HepG2 (cell line): ENCODE data around the gene DSCAM. TPM values are rescaled to one million over a fixed set of nuclear protein-coding genes. Genes with fewer than 3 reads are reported as not detected.

ENCODE experiments used
- ATAC-seq: fragments of 200-7000 bp; cut with Tn5 transposase; 3 replicates; pipeline ENCODE4 v1.9.1; 2020; ENCODE audit warnings: mild to moderate bottlenecking, moderate library complexity
- BruUV-seq: library from RNA; stranded (reverse); fragments of 400-500 nt; replicated peaks from 2 replicates; lab custom pipeline; 2021; lab: Mats Ljungman, UMichigan
- CTCF ChIA-PET: fragments of 300-600 bp; formaldehyde crosslinking; extraction: SDS; loops from one replicate; lab custom pipeline; 2021; ENCODE audit warnings: low total read pairs, inconsistent platforms, low intra/inter-chr PET ratio; lab: Yijun Ruan, JAX
- POLR2A ChIA-PET: fragments of 350-600 bp; sonication (Branson Sonifier 250); formaldehyde crosslinking; loops from one replicate; lab custom pipeline; 2020; ENCODE audit warnings: antibody characterized with exemption, inconsistent platforms; lab: Yijun Ruan, JAX
- DNase-seq: peaks from one replicate; pipeline ENCODE4 v3.0.0-alpha.2; 2015; ENCODE audit warnings: low spot score
- FAIRE-seq: peaks from 3 replicates; lab custom pipeline; 2011; peaks lifted over from hg19 to GRCh38; lab: Jason Lieb, UNC
- H2AFZ ChIP-seq: one replicate; pipeline ENCODE4 v1.6.1; 2011; ENCODE audit warnings: low read length, inconsistent platforms
- H3K27ac ChIP-seq: fragments of 300-600 bp; 3 replicates; pipeline ENCODE4 v1.8.0; 2011; ENCODE audit warnings: mixed run types, mild to moderate bottlenecking, mixed read lengths, low read length, inconsistent platforms; ENCODE audit not compliant: insufficient read depth; ENCODE audit errors: extremely low read length
- H3K27me3 ChIP-seq, 2 experiments: fragments of 200-600 bp in 1 of 2; 2 replicates in 1 of 2; 3 replicates in 1 of 2; pipeline versions ENCODE4 v1.6.0 to v1.8.0; 2011; ENCODE audit warnings: low read length in 2 of 2, mild to moderate bottlenecking in 2 of 2, moderate library complexity in 2 of 2, inconsistent platforms in 1 of 2; ENCODE audit not compliant: insufficient read depth in 2 of 2, control insufficient read depth in 1 of 2
- H3K36me3 ChIP-seq, 2 experiments: fragments of 200-600 bp in 1 of 2; replicated peaks in 1 of 2; 2 replicates in 1 of 2; 3 replicates in 1 of 2; pipeline versions ENCODE4 v1.5.1 to v1.8.0; 2011; ENCODE audit warnings: low read length in 2 of 2, inconsistent platforms in 1 of 2; ENCODE audit not compliant: insufficient read depth in 2 of 2, control insufficient read depth in 1 of 2
- H3K4me1 ChIP-seq: 2 replicates; pipeline ENCODE4 v1.5.1; 2012; ENCODE audit warnings: low read length, inconsistent platforms; ENCODE audit not compliant: insufficient read depth
- H3K4me2 ChIP-seq: 2 replicates; pipeline ENCODE4 v1.6.0; 2011; ENCODE audit warnings: low read depth, low read length, inconsistent platforms
- H3K4me3 ChIP-seq, 3 experiments: fragments of 200-600 bp in 1 of 3; sonication (generic), shearing (Covaris generic) in 1 of 3; replicated peaks in 1 of 3; 2 replicates each; pipeline ENCODE4 v1.5.1; 2011 to 2016; ENCODE audit warnings: low read length in 3 of 3, inconsistent platforms in 2 of 3, low read depth in 2 of 3, mild to moderate bottlenecking in 2 of 3, control low read depth in 1 of 3, mixed read lengths in 1 of 3; ENCODE audit not compliant: insufficient read depth in 1 of 3
- H3K79me2 ChIP-seq: one replicate; pipeline ENCODE4 v1.6.1; 2011; ENCODE audit warnings: low read length, inconsistent platforms; ENCODE audit not compliant: insufficient read depth
- H3K9ac ChIP-seq: 2 replicates; pipeline ENCODE4 v1.6.0; 2011; ENCODE audit warnings: mild to moderate bottlenecking, low read depth, low read length, inconsistent platforms; ENCODE audit not compliant: insufficient read depth
- H3K9me3 ChIP-seq: 2 replicates; pipeline ENCODE4 v1.5.1; 2012; ENCODE audit warnings: mild to moderate bottlenecking, low read length
- H4K20me1 ChIP-seq: 2 replicates; pipeline ENCODE4 v1.6.0; 2011; ENCODE audit warnings: inconsistent platforms, mild to moderate bottlenecking, low read length, moderate library complexity; ENCODE audit not compliant: insufficient read depth
- ATM ChIP-seq: fragments of 450-650 bp; IDR thresholded peaks from 2 replicates; pipeline ENCODE4 v1.7.1; 2017; ENCODE audit warnings: mild to moderate bottlenecking, borderline replicate concordance
- E2F2 ChIP-seq: sonication (generic); formaldehyde crosslinking; IDR thresholded peaks from 2 replicates; pipeline ENCODE4 v1.4.0; 2020; ENCODE audit warnings: missing genetic modification reagents, borderline replicate concordance
- E2F5 ChIP-seq: sonication (generic); formaldehyde crosslinking; conservative IDR thresholded peaks from 2 replicates; pipeline ENCODE4 v1.4.0; 2020; ENCODE audit warnings: missing genetic modification reagents
- NR2F2 ChIP-seq: IDR thresholded peaks from 2 replicates; pipeline ENCODE4 v1.6.1; 2012; ENCODE audit warnings: low read depth, inconsistent platforms, borderline replicate concordance
- PREB ChIP-seq: sonication (generic); formaldehyde crosslinking; IDR thresholded peaks from 2 replicates; pipeline ENCODE4 v1.4.0; 2020; ENCODE audit warnings: missing genetic modification reagents
- SIN3B ChIP-seq: fragments of 150-350 bp; IDR thresholded peaks from 2 replicates; pipeline ENCODE4 v1.6.1; 2014; ENCODE audit warnings: low read length
- SNAPC4 ChIP-seq: sonication (generic); formaldehyde crosslinking; IDR thresholded peaks from 2 replicates; pipeline ENCODE4 v1.4.0; 2020; ENCODE audit warnings: mild to moderate bottlenecking, missing genetic modification reagents
- YY1 ChIP-seq: IDR thresholded peaks from 2 replicates; pipeline ENCODE4 v1.6.1; 2011; ENCODE audit warnings: low read length, low read depth, moderate library complexity, mild to moderate bottlenecking; ENCODE audit not compliant: insufficient read depth, insufficient replicate concordance
- ZBTB2 ChIP-seq: sonication (generic); formaldehyde crosslinking; IDR thresholded peaks from 2 replicates; pipeline ENCODE4 v1.8.0; 2022; ENCODE audit warnings: low read depth, missing genetic modification reagents
- ZC3H4 ChIP-seq: sonication (generic); formaldehyde crosslinking; IDR thresholded peaks from 2 replicates; pipeline ENCODE4 v1.4.0; 2020; ENCODE audit warnings: missing genetic modification reagents, borderline replicate concordance
- ZFY ChIP-seq: sonication (generic); formaldehyde crosslinking; IDR thresholded peaks from 2 replicates; pipeline ENCODE4 v1.4.0; 2020; ENCODE audit warnings: missing genetic modification reagents
- ZNF563 ChIP-seq: sonication (generic); formaldehyde crosslinking; IDR thresholded peaks from 2 replicates; pipeline ENCODE4 v1.8.0; 2022; ENCODE audit warnings: mild to moderate bottlenecking, moderate library complexity, missing genetic modification reagents
- ZNF775 ChIP-seq: sonication (generic); formaldehyde crosslinking; IDR thresholded peaks from 2 replicates; pipeline ENCODE4 v1.4.0; 2020; ENCODE audit warnings: missing genetic modification reagents, mild to moderate bottlenecking, moderate library complexity, borderline replicate concordance
- WGBS: methylation state at CpG from one replicate; pipeline ENCODE4 v1.1.6; 2017; ENCODE audit warnings: low lambda C conversion rate; 5-methylcytosine and 5-hydroxymethylcytosine counted together
- in situ Hi-C: cut with HindIII; loops from 2 replicates; pipeline ENCODE4 v1.10.0; 2017; ENCODE audit warnings: low pct_unique_long_range_greater_than_20kb; ENCODE audit not compliant: extremely low pct_ligation_motif_present
- intact Hi-C: fragments of 100-400 bp; cut with micrococcal nuclease; formaldehyde crosslinking; loops from one replicate; pipeline ENCODE4 v1.10.0; 2022; ENCODE audit not compliant: unreplicated experiment
- polyA plus RNA-seq, 8 experiments: library from polyadenylated mRNA; depleted of rRNA in 3 of 8; stranded (reverse) in 7 of 8; unstranded in 1 of 8; fragments of >200 nt; fragmentation: Illumina TruSeq in 4 of 8; extraction: Trizol in 4 of 8; gene quantifications; 2 replicates each; pipeline versions ENCODE4 v1.2.1 to v1.2.3, GENCODE V29; 2011 to 2016; ENCODE audit warnings: low read depth in 4 of 8, missing spikeins in 1 of 8, mixed read lengths in 1 of 8; ENCODE audit not compliant: insufficient read depth in 1 of 8
- total RNA-seq, 5 experiments: library from RNA; depleted of rRNA; stranded (reverse); fragments of >200 nt; fragmentation: Illumina TruSeq; extraction: Trizol; gene quantifications; 2 replicates each; pipeline ENCODE4 v1.2.3, GENCODE V29; 2016; ENCODE audit warnings: low read depth in 1 of 5

Gene DSCAM
- total and polyA plus RNA-seq, 2 of the 13 experiments (the other 11 are each of a cell fraction or from before 2014, with no cell fraction given) = not detected

- Histone ChIP-seq H3K4me3 (no peak overlapping the region), H3K4me1 (no peaks in the 10 kb centered on the region), H2AFZ (no peak overlapping the region), H3K9ac (no peak overlapping the region), H3K27ac (no peak overlapping the region), H3K36me3 (no peaks in the 10 kb centered on the region), H3K79me2 (no peaks in the 10 kb centered on the region), H3K4me2 (no peak overlapping the region), H3K27me3 (no peaks in the 10 kb centered on the region), H4K20me1 (no peaks in the 10 kb centered on the region), H3K9me3 (peaks cover 94% of the 10 kb centered on the region)
- no peak for DNase-seq
- no TSS peak for BruUV-seq
- intact Hi-C loops (no loop called here), in situ Hi-C loops (no loop called here)
- FAIRE-seq = no peak
- TF ChIP-seq YY1 (no peak), E2F2 (CRISPR knock-in tag) (no peak), ATM (no peak), SIN3B (no peak), ZC3H4 (CRISPR knock-in tag) (no peak), PREB (CRISPR knock-in tag) (no peak), NR2F2 (no peak), ZNF775 (CRISPR knock-in tag) (no peak), ZBTB2 (no peak), ZNF563 (CRISPR knock-in tag) (no peak), E2F5 (CRISPR knock-in tag) (no peak), ZFY (no peak), SNAPC4 (CRISPR knock-in tag) (no peak)
- no peak for ATAC-seq
- CTCF ChIA-PET = no interaction called here
- POLR2A ChIA-PET = no interaction called here
- WGBS = 0% methylated on average over 1 of the region's 1 CpG
These were observed 166.6 kb downstream of the DSCAM start for GRCh38 chr21:40680311-40680710.
